GM18909 (cell line): ENCODE data around the gene HOPX.
"Not testable (repeated sequence)": the region's sequence is repeated elsewhere in the genome, so short reads cannot be mapped to it uniquely, and the experiment has no call there.

Experiments
- ATAC-seq: cut with Tn5 transposase; IDR thresholded peaks from one replicate; pipeline ENCODE4 v1.9.1; 2021; ENCODE audit warnings: mild to moderate bottlenecking; ENCODE audit not compliant: unreplicated experiment, poor library complexity

The HOPX gene

DNA sequence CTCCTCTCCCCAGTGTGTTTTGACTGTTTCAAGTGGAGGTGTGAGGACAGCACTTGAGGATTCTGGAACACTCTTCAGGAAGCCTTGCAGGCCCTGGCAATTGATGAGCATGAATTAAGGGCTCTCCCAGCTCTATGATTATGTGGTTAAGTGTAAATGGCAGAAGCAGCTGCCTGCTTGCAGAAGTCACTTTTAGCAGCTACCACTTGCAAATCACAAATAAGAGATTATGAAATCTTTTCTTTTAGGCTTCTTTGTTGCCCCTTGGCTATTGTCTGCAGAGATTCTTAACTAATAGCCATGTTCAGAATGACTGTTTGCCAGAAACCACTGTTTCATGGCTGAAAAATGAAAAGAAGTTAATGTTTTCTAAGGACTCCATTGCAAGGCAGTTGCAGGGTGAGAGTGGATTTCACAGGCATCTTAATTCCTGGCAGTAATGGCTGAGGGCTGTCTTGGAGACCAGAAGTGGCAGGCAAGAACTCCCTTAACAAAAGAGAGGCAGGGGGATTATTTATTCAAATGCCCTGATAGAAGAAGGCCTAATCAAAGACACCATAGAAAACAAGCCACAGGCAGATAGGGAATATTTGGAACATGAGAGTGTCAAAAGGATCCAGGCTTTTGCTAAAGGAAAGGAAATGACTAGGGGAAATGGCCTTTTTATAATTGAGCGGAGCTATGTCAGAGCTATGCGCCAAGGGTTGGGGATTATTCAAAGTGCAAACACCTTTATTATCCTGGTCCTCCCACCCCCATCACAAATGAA lies 8.3 kb upstream of the HOPX start:
- ATAC-seq, result no peak

DNA sequence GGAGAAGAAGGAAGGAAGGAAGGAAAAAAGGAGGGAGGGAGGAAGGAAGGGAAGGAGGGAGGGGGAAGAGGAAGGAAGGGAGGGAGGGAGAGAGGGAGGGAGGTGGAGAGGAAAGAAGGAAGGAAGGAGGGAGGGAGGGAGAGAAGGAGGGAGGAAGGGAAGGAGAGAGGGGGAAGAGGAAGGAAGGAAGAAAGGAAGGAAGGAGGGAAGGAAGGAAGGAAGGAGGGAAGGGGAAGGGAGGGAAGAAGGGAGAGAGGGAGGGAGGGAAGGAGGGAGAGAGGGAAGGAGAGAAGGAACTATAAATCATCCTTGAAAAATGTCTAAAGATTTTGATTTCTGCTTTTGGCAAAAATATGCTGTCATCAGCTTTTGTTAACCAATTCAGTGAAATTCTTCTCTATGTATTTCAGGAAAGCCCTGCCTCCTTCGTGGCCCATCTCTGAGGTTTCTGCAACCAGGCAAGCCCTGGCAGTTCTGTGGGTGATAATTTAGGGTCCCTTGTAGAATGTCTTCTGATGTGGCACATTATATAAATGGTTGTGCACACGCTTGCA lies 7.1 kb upstream of the HOPX start:
- no peak for ATAC-seq

DNA sequence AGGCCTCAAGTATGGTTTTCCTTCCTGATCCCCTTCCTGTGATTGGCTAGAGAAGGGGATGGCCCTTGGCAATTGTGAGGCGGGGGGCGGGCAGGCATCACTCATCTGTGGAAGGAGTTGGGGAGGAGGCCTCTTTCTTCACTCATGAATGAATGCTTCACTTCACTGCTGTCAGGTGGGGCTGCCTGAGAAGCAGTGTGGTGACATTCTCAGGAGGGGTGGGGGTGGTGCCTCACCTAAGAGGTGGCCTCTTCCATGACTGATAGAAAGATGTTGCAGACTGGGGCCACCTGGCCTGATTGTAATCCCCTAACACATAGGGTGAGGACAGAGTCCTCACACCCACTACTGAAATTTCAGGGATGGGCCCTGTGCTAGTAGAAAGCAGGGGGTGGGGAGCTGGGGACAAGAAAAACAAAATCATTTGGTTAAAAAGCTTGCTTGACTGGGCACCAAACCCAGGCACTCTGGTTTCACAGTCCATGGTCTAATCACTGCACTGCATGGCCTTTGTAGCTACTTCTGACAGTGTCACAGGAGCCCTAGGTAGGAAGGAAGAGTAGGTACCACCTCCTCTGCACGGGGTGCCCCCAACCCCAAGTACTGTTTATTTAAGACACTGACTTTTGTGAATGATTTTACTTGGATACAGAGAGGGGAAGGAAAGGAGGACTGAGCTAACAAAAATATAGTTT lies 5.6 kb upstream of the HOPX start:
- no peak for ATAC-seq

DNA sequence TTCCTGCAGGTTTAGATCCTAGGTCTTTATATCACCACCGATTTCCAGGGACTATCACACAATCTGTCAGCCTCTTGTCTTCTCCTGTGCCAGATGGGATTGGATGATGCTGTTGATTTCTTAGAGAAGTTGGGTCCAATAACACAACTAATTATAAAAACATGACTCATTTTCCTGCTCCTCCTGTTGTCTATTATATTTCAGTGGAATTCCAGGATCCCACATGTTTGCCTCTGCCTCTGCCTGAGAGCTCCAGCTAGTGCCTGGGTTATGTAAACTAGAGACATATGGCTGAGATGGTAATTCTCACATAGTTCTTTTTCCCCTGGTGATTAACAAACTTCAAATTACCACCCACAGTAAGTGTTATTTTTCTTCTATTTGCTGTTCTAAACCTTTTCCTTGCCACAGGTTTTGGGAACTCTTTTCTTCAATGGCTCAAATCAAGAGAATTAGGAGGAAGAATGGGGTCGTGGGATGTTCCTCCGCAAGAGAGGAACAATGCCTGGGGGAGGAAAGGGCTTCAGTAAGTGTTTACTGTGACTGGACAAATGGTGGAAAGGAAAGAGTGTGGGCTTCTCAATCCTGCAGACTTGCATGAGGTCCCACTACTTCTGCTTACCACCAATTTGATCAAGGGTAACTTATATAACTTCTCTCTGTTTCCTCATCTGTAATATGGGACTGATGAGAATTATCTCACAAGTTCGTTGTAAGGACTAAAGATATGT lies 3.4 kb upstream of the HOPX start:
- no peak for ATAC-seq

DNA sequence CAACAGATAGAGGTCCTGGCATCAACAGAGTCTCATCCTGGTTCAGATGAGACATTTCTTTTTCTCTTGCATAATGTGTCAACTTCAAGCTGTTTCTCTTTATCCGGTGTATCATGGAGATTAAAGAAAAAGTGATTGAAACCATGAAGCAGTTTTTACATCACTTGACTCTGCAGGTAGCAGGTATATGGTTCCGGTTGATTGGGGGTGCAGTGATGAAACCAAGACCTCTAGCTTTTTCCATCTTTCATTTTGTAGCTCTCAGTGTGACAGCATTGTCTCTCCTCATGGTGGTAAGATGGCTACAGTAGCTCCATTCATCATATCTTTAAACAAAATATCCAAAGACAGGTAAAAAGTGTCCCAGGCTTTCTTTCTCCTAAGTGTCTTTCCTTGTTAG lies 2.4 kb upstream of the HOPX start:
- no peak for ATAC-seq

DNA sequence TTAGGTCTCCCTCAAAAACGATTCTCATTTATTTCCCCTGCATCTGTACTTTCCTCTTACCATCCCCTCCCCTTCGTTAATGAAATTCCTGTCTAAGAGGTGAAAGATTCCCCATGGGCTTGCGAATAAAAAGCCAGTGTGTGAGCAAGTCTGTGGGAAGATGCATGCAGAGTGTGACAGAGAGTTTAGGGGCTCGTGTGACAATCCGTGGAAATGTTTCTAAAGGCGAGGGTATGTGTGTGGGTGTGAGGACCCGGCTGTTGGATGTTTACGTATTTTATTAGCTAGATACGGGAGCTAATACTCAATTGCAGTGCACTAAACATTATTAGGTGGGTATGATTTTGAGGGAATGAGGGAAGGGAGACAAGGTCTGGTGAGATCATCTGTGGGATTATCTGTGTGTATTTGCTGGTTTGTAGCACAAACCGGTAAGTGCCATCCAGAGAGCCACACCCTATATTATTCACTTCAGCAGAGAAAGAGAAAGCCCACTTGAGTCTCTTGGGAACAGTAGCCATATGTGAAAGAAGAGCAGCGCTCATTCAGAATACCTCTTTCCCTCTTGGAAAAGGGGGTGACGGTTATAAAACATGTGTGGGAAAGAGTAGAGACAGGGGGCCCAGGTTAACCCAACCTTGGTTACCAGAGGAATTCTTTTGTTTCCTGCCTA lies 893 bp upstream of the HOPX start:
- ATAC-seq, result no peak

DNA sequence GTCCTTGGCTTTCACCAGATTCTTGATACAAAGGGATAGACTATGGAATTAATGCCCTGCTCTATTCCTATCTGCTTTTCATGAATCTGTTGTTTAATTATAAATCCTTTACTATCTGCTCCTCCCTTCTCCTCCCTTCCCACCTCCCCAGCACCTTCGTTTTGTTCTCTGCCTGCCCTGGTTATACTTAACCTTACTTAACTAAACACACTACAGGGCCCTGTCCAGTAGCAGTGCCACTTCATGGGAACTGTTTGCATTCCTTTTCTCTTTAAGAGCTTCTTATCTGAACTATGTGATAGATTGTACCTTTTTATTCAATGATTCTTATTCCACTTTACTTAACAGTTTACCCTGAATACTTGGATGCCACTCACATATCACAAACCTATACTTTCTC lies 830 bp downstream of the HOPX start:
- no peak for ATAC-seq

DNA sequence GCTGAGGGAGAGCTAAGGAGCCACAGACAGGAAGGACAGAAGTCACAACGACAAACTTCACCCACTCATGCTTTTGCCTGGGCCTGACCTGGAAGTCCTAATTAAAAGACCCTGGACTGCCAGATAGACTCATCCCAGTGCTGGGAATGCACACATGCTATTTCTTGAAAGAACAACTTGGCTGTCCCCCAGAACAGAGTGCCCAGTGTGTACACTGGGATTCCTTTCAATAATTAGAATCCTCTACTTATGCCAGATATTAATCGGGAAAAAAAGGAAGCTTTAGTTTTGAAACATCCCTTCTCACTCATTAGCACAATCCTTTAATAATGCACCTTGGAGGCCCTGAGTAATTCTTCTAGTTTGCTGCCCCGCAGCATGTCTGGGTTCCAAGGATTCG lies 3.4 kb downstream of the HOPX start:
- no peak for ATAC-seq

DNA sequence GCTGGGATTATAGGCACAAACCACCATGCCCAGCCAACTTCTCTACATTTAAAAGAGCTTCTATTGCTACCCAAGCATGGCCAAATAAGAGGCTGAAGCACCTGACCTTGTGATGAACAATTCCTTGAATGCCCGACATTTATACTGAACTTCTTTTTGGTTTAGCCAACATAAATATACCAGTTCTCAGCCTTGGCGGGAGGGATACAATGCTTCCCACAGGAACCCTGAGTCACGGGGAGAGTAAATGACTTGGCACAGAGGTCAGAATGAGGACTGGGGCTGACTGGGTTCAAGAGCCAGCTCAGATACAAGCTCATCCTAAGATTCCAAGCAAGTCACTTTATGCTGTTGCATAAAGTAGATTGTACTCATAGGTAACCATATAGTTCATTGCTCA lies 6.1 kb downstream of the HOPX start:
- no peak for ATAC-seq

DNA sequence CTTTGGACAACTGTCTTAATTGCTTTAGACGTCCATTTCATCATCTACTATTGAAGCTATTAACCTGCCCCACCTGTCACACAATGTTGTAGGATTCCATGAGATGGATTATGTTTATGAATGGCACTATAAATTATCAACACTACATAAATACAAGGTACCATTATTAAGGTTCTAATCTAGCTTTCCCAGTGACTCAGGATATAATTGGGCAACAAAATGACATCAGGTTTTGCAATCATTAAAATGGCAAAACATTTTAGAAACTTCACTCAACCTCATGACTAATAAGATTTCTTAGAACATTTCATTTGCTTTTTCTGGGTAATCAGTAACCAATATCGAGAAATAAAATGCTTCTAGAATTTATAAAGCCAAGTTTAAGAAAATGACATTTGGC lies 9.2 kb downstream of the HOPX start:
- ATAC-seq, result no peak

DNA sequence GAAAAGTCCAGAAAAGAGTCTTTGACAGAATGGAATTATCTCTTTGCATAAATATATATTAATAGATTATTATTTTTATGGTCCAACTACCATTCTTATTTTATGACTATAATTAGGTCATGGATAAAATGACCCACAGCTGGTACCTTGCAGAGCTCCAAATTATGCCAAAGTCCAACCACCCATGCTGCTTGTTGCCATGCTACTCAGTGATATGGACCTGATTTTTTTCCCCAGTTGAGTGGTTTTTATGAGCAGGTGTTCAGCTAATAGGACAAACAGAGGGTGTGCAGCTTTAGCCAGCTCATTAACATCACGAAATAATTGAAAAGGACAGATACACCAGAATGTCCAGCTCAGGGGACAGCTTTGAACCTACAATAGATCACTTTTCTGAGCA lies 9.7 kb downstream of the HOPX start:
- ATAC-seq, result no peak

DNA sequence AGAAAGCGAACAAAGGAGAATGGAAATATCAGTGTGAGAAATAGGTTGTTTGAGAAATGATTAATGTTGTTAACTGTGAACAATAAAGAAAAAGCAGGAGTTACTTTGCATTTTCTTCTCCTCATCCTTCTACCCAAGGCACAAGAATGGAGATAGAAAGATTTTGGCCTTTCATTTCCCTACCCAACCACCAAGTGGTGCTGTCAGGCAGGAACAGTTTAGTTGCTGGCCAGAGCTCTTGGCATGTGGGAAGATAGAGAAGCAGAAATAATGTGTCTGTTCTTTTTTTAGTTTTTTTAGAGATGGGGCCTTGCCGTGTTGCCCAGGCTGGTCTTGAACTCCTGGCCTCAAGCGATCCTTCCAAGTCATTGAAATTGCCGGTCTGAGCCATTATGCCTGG lies 12.8 kb downstream of the HOPX start:
- ATAC-seq, result no peak

DNA sequence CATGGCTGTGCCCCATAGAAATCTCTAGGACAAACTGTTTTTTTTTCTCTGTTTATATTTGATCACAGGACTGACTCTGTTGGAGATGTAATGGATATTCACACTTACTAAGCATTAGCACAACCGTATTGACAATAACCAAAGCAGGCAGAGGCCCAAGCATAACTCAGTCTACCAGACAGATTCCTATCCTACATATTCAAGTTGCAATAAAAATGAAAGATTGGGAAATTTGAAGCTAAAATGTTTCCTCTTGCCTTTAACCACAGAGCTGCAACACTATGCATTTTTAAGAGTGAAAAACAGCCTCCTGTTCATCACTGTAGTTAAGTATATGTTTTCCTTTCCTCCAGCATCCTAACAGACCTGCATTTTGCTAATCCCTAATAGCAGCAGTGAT lies 13.7 kb downstream of the HOPX start:
- not testable (repeated sequence) for ATAC-seq

DNA sequence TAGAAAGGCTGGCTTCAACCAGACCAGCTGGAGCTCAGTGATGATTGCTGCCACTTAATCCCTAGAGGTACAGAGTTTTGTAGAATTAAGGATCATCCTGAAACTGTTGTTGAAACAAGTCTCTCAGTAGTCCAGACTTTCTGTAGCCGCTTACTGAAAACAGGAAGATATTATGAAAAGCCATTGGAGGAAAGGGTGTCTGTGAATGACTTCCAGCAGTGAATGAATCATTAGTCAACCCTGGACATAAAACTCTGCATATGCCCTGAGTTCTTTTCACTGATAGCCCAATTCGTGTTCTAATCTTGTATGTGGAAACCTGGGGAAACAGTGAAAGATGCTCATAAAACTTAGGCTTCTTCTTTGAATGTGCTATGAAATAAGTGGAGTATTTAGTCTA lies 14.8 kb downstream of the HOPX start:
- ATAC-seq, result no peak

DNA sequence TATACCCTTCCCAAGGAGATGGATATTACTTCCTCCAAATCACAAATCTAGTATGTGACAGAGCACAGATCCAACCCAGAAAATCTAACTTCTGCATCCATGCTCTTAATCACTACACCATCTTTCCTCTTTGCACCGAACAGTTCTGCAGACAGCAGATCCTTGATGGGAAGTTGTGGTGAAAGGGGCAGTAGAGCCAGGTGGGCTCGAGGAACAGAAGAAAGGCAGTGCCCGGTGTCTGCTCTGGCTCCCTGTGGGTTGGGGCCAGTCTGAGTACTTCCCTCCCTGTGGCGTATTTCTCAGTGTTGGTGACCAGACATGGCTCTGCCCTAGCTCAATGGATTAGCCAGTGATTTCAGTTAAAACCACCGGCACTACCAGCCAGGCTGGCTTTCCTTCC lies 15.3 kb downstream of the HOPX start:
- ATAC-seq, result no peak

DNA sequence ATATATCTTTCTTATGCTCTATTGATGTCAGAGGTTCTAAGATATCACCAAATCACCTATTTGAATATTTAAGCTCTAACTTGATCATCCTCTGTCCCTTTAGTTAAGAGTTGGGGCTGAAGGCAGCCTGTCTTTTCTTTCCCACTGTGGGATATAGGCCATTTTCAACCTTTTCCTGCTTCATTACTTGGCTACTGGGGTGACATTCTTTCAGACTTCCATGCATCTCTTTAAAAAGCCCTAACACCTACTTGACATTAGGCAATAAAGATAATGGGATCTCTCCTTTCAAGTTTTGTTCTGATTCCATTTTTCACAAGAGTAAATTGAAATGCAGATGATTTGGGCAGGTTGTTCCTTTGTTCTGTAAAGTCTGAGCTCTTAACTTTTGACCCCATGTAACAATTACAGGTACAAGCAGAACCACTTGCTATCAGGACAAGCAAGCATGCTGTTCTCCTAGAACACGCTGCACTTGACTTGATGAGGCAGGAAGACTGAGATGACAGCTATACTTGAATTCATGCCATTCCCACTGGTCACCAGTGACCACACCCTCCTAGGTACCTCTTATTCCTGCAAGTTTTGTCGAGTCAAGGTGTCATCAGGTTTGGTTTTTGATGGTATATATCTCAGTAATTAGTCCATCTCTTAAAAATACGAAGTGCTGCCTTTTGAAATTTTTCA lies 18.2 kb downstream of the HOPX start:
- no peak for ATAC-seq

DNA sequence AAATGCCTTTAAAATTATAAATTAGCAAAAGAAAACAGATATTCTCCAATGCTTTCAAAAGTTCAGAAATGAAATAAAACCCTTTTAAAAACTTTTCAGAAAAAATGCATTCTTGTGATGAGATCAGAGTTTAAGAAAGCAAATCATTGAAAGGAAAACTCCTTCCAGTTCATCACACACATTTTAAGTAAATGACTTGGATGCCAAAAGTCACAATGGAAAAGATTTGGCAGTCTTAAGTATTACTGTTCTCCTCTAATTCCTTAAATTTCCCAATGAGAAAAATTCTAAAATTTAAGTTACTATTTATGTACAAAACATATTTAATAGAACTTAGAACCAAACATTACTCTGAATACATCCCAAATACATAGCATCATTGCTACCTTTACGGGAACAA lies 21.1 kb downstream of the HOPX start:
- no peak for ATAC-seq

DNA sequence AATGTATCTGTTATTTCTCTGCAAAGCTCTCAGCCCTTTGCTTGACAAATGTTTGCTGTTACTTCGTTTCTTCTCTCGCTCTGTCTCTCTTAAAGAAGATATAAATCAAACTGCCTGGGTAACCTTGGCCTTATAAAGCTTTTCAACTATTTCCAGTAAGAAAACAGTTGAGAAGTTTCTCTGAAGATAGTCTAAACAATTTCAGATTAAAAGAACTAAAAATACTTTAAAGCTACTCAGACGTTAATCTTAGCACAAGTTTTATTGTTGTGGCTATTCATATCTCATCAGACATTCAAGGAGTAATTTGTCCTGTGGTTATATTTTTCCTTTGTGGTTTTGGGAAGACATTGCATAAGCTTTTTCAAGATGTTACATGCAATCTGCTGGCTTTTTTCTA lies 22.6 kb downstream of the HOPX start:
- no peak for ATAC-seq

DNA sequence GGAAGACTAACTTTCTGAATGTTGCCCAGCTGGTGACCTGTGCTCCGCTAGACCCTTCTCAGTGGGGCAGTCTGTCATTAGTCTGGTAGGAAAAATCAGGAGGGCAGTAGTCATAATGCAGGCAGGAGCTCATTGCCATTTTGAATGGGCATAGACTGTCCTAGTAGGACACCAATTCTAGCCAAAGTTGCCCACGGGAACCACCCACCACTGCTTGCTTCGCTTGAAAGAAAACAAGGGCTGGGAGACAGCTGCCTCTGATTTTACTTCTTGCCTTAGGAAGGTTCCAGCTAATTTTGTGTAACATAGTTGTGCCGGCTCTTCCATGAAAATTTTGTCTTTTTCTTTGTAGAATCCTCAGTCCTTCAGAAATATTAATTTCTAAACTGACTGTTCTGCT lies 23.3 kb downstream of the HOPX start:
- no peak for ATAC-seq

DNA sequence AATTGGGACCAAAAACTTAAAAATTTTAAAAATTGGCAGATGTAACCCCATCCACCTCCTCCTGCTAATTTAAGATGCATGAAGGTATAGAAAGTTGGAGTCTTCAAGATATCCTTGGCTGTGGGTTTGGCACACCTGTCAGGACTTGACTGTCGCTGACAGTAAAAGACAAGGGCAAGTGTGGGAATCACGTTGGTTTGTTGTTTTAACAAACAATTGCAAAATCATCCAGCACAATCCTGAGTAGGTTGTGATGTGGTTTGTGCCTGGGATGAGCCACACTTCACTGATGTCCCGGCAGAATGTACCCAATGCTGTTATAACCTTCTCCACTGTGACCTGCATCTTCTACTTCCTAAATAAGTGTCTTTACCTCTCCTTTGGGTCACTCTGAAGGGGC lies 24.0 kb downstream of the HOPX start:
- ATAC-seq, result no peak
